ENCODE data around the gene IGFL4.

The IGFL4 gene

GRCh38 chr19:46000491-46001246 lies 40.1 kb downstream of the IGFL4 start:
- no peak for TF ChIP-seq CTCF (IDR thresholded peaks at IDR 0.05; ENCODE audit: insufficient read depth, missing control alignments)
- DNase-seq (ENCODE audit: insufficient read length, low spot score) (peak; percentile 95), FAIRE-seq (no peak)

GRCh38 chr19:45999653-46000121 lies 41.1 kb downstream of the IGFL4 start:
- DNase-seq (ENCODE audit: insufficient read length, low spot score) (no peak), FAIRE-seq (no peak)
- TF ChIP-seq CTCF (IDR thresholded peaks at IDR 0.05; ENCODE audit: insufficient read depth, missing control alignments), result no peak

- TF ChIP-seq CTCF (IDR thresholded peaks at IDR 0.05; ENCODE audit: insufficient read depth, missing control alignments), result no peak
- no peak for FAIRE-seq
- no peak for DNase-seq (ENCODE audit: insufficient read length, low spot score)
These were observed 42.0 kb downstream of the IGFL4 start for GRCh38 chr19:45998834-45999233.

- no peak for TF ChIP-seq CTCF (IDR thresholded peaks at IDR 0.05; ENCODE audit: insufficient read depth, missing control alignments)
- DNase-seq (ENCODE audit: insufficient read length, low spot score) (no peak), FAIRE-seq (no peak)
These were observed 43.9 kb downstream of the IGFL4 start for GRCh38 chr19:45996933-45997332.

- TF ChIP-seq CTCF (IDR thresholded peaks at IDR 0.05; ENCODE audit: insufficient read depth, missing control alignments), result no peak
- FAIRE-seq (no peak), DNase-seq (ENCODE audit: insufficient read length, low spot score) (no peak)
These were observed 45.0 kb downstream of the IGFL4 start for GRCh38 chr19:45995715-45996385.

GRCh38 chr19:45994998-45995714 lies 45.6 kb downstream of the IGFL4 start, which contains the start of gene CCDC61:
Gene CCDC61 (plus strand): TSS chr19:45995467. CDS start chr19:46003019, 7,552 bp downstream.
- FAIRE-seq, result peak; percentile 11
- DNase-seq (ENCODE audit: insufficient read length, low spot score), result peak; percentile 98
- no peak for TF ChIP-seq CTCF (IDR thresholded peaks at IDR 0.05; ENCODE audit: insufficient read depth, missing control alignments)

Measured in D721Med (cell line).